Measurements from ENCODE around the gene TREML2. TPM values are rescaled to one million over a fixed set of nuclear protein-coding genes. Genes with fewer than 3 reads are reported as not detected.

Gene TREML2
- total RNA-seq, 1 donor from 2014 or later = not detected

DNA sequence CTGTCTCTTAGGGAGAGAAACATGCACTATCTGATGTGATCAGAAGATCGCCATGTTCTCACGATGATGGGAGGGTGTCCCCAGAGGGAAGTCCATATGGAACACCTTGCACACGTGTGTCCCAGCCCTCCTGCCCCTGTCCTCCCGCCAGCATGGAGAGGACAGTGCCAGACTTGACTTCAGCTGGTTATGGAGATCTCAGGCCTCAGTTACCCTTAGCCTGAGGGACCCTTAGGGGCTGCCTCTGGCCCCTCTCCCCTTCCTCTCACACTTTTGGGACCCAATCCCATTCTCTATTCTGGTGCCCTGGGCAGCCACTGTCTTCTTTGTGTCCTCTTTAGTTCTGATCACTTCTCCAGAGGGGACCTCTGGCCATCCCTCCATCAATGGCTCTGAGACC lies 28.8 kb upstream of the TREML2 start:
- no peak overlapping the region for H3K27ac ChIP-seq
- DNase-seq (ENCODE audit: extremely low spot score in 2 of 2) = no peak

DNA sequence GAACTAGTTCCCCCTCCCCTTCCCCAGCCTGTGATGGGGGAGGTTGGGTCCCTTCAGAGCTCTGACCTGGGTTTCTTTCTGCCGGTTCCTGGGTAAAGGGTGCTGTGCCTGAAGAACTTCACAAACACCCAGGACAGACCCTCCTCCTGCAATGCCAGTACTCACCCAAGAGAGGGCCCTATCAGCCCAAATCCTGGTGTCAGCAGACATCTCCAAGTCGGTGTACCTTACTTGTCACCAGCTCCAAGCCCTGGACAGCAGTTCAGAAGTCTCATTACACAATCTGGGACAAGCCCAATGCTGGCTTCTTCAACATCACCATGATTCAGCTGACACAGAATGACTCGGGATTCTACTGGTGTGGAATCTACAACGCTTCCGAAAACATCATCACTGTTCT lies 27.7 kb upstream of the TREML2 start:
- Histone ChIP-seq H3K4me3 (no peak overlapping the region), H3K9me3 (no peaks in the 10 kb centered on the region), H3K27me3 (no peaks in the 10 kb centered on the region), H3K36me3 (no peaks in the 10 kb centered on the region), H3K27ac (no peak overlapping the region), H3K4me1 (no peaks in the 10 kb centered on the region)
- no peak for DNase-seq (ENCODE audit: extremely low spot score in 2 of 2)
- intact Hi-C loops (cut with DNase I) = no loop called here
- no peak for TF ChIP-seq POLR2A (IDR thresholded peaks at IDR 0.05)
- no peak for TF ChIP-seq POLR2AphosphoS5 (IDR thresholded peaks at IDR 0.05; ENCODE audit: insufficient read depth in 1 of 2, low read depth in 1 of 2)
- TF ChIP-seq, protein P1, sequence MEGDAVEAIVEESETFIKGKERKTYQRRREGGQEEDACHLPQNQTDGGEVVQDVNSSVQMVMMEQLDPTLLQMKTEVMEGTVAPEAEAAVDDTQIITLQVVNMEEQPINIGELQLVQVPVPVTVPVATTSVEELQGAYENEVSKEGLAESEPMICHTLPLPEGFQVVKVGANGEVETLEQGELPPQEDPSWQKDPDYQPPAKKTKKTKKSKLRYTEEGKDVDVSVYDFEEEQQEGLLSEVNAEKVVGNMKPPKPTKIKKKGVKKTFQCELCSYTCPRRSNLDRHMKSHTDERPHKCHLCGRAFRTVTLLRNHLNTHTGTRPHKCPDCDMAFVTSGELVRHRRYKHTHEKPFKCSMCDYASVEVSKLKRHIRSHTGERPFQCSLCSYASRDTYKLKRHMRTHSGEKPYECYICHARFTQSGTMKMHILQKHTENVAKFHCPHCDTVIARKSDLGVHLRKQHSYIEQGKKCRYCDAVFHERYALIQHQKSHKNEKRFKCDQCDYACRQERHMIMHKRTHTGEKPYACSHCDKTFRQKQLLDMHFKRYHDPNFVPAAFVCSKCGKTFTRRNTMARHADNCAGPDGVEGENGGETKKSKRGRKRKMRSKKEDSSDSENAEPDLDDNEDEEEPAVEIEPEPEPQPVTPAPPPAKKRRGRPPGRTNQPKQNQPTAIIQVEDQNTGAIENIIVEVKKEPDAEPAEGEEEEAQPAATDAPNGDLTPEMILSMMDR (IDR thresholded peaks at IDR 0.05) = no peak

More for the DNA sequence above, 28.8 kb upstream of the TREML2 start:
- no peaks in the 10 kb centered on the region for H3K36me3 ChIP-seq
- H3K27me3 ChIP-seq = no peaks in the 10 kb centered on the region
- TF ChIP-seq POLR2A (IDR thresholded peaks at IDR 0.05) = no peak
- no peak for TF ChIP-seq POLR2AphosphoS5 (IDR thresholded peaks at IDR 0.05; ENCODE audit: insufficient read depth in 1 of 2, low read depth in 1 of 2)
- TF ChIP-seq, protein P1 (IDR thresholded peaks at IDR 0.05) = no peak
- no peaks in the 10 kb centered on the region for H3K4me1 ChIP-seq
- no peaks in the 10 kb centered on the region for H3K9me3 ChIP-seq
- intact Hi-C loops (cut with DNase I) = no loop called here
- H3K4me3 ChIP-seq = no peak overlapping the region

DNA sequence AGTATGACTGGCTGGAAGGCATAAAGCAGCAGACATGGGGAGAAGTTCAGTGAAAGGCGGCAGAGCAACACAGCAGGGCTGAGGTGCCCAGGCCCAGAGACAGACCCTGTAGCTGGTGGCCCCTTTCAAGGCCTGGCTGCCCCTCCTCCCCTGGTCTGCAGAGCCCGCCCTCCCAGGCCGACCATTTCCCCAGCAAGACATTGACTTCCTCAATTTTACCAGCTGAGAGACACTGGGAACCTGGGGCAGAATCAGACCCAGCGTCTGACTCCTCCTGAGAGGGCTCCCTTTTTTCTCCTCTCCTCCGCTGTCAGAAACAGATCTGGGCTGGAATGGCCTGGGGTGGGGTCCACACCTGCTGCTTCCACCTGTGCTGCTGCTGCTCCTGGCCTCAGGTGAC lies 27.1 kb upstream of the TREML2 start, which contains the start of gene TREML4:
TSS of gene TREML4 (plus strand) at position 254 of the 400 bp plus-strand sequence. CDS start at position 333, 79 bp downstream.
- Histone ChIP-seq H3K27ac (no peak within 1 kb of the TSS), H3K4me3 (no peak within 1 kb of the TSS), H3K9me3 (no peaks in the 10 kb centered on the region), H3K27me3 (no peaks in the 10 kb centered on the region), H3K36me3 (no peaks in the 10 kb centered on the region), H3K4me1 (no peaks in the 10 kb centered on the region)
- intact Hi-C loops (cut with DNase I) = no loop called here
- TF ChIP-seq, protein P1 (IDR thresholded peaks at IDR 0.05) = no peak
- TF ChIP-seq POLR2AphosphoS5 (IDR thresholded peaks at IDR 0.05; ENCODE audit: insufficient read depth in 1 of 2, low read depth in 1 of 2) = no peak
- no peak for DNase-seq (ENCODE audit: extremely low spot score in 2 of 2)

DNA sequence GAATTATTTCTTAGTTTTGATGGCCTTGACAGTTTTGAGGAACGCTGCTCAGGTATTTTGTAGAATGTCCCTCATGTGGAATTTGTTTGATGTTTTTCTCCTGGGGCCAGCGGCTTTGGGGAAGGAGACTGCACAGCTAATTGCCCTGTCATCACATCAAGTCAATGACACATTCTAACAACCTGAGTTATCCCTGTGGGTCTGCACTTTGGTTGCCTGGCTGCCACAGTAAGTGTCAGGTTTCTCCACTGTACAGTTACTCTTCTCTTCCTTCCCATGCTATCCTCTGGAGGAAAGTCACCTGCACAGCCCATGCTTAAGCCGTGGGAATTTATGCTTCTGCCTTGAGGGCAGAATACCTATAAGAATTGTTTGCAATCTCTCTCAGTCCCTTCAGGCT lies 25.8 kb upstream of the TREML2 start:
- H3K4me1 ChIP-seq = no peaks in the 10 kb centered on the region
- no peak overlapping the region for H3K27ac ChIP-seq
- no peaks in the 10 kb centered on the region for H3K27me3 ChIP-seq
- no peak for DNase-seq (ENCODE audit: extremely low spot score in 2 of 2)
- no peaks in the 10 kb centered on the region for H3K36me3 ChIP-seq
- H3K9me3 ChIP-seq = no peaks in the 10 kb centered on the region
- intact Hi-C loops (cut with DNase I) = no loop called here
- TF ChIP-seq, protein P1 (IDR thresholded peaks at IDR 0.05) = no peak
- no peak for TF ChIP-seq POLR2AphosphoS5 (IDR thresholded peaks at IDR 0.05; ENCODE audit: insufficient read depth in 1 of 2, low read depth in 1 of 2)
- no peak for TF ChIP-seq POLR2A (IDR thresholded peaks at IDR 0.05)
- H3K4me3 ChIP-seq = no peak overlapping the region

DNA sequence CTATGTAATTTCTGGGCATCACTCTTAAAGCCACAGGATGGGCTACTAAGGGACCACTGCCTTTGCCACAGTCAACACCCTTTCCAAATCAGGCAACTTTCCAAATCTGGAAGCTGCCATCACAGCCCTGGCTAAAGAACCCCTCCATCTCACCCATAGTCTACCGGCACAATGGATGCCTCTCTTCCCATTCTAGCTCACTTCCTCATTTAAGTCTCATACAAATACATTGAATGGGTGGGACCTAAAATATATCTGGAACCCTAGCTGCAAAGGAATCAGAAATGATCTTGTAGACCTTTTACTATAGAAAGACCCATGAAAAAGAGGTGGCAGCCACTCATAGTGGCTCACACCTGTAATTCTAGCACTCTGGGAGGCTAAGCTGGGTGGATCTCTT lies 23.9 kb upstream of the TREML2 start:
- H3K9me3 ChIP-seq = no peaks in the 10 kb centered on the region
- no peaks in the 10 kb centered on the region for H3K27me3 ChIP-seq
- H3K4me1 ChIP-seq = no peaks in the 10 kb centered on the region
- TF ChIP-seq, protein P1 (IDR thresholded peaks at IDR 0.05) = no peak
- no peak for DNase-seq (ENCODE audit: extremely low spot score in 2 of 2)
- H3K36me3 ChIP-seq = no peaks in the 10 kb centered on the region
- H3K27ac ChIP-seq = no peak overlapping the region
- intact Hi-C loops (cut with DNase I) = no loop called here
- no peak overlapping the region for H3K4me3 ChIP-seq

All from vagina (tissue), 2 donors.